K562 (cell line): ENCODE data around the gene UBE2H. TPM values are rescaled to one million over a fixed set of nuclear protein-coding genes. Genes with fewer than 3 reads are reported as not detected.

Experiments
- MAFG ChIP-seq: fragments of 450-650 bp; conservative IDR thresholded peaks from 2 replicates; pipeline ENCODE4 v1.6.1; 2016; ENCODE audit warnings: missing genetic modification characterization, missing compliant biosample characterization
- RFX7 ChIP-seq: fragments of 250-450 bp; sonication (Bioruptor Pico); IDR thresholded peaks from 2 replicates; pipeline ENCODE4 v1.5.1; 2021; ENCODE audit warnings: mild to moderate bottlenecking
- SPI1 ChIP-seq: IDR thresholded peaks from 2 replicates; pipeline ENCODE4 v1.6.1; 2011; ENCODE audit warnings: low read depth, low read length, control low read depth, borderline replicate concordance
- TGIF2 ChIP-seq: sonication (generic); formaldehyde crosslinking; IDR thresholded peaks from 2 replicates; pipeline ENCODE4 v1.8.1; 2022; ENCODE audit warnings: mild to moderate bottlenecking, missing genetic modification reagents, moderate library complexity
- THRB ChIP-seq: fragments of 450-650 bp; formaldehyde crosslinking; conservative IDR thresholded peaks from 2 replicates; pipeline ENCODE4 v1.4.0; 2022; ENCODE audit warnings: mild to moderate bottlenecking, missing genetic modification characterization
- ZBTB40 ChIP-seq, 2 experiments: fragments of 450-650 bp in 1 of 2; sonication (generic) in 1 of 2; formaldehyde crosslinking in 1 of 2; IDR thresholded peaks; 2 replicates each; pipeline versions ENCODE4 v1.7.1 to v1.9.0; 2016 to 2022; ENCODE audit warnings: inconsistent platforms in 1 of 2, mild to moderate bottlenecking in 1 of 2, missing genetic modification reagents in 1 of 2
- ZNF707 ChIP-seq: fragments of 250-450 bp; sonication (Bioruptor Pico); conservative IDR thresholded peaks from 2 replicates; pipeline ENCODE4 v1.8.0; 2022; ENCODE audit warnings: inconsistent platforms, mild to moderate bottlenecking, moderate library complexity
- polyA plus RNA-seq, 8 experiments: library from polyadenylated mRNA; depleted of rRNA in 4 of 8; stranded (reverse) in 5 of 8; unstranded in 3 of 8; fragments of >200 nt; fragmentation: Nextera tagmentation in 2 of 8; fragmentation: Illumina TruSeq in 1 of 8; extraction: Ambion mirVana in 2 of 8; extraction: Trizol in 1 of 8; gene quantifications; 2 replicates each; pipeline versions ENCODE4 v1.2.1 to v1.2.3, GENCODE V29; 2011 to 2014; ENCODE audit warnings: inconsistent platforms in 1 of 8, missing spikeins in 1 of 8
- total RNA-seq, 7 experiments: library from RNA; depleted of rRNA in 6 of 7; stranded (reverse); fragments of >200 nt in 6 of 7; fragmentation: Illumina TruSeq in 2 of 7; extraction: Trizol in 2 of 7; gene quantifications; 2 replicates each; pipeline versions ENCODE4 v1.2.1 to v1.2.3, GENCODE V29; 2011 to 2021; ENCODE audit warnings: low replicate concordance in 1 of 7

UBE2H gene
- total and polyA plus RNA-seq, 9 of the 15 experiments (the other 6 are each of a cell fraction or from before 2014, with no cell fraction given) = 6.3 to 33.0 (median 13.3) TPM

- TF ChIP-seq ZBTB40 (IDR thresholded peaks at IDR 0.05) (no peak), ZBTB40 (CRISPR knock-in tag; IDR thresholded peaks at IDR 0.05) (no peak), MAFG (peak; percentile 71; the same call in 1 of the 2 replicates), SPI1 (no peak), ZNF707 (CRISPR knock-in tag) (no peak), RFX7 (CRISPR knock-in tag) (no peak), THRB (CRISPR knock-in tag) (no peak), TGIF2 (CRISPR knock-in tag) (no peak)
Measured at GRCh38 chr7:129877146-129877792, 75.5 kb downstream of the UBE2H start (continued).
